NCI-H1417 treated with DMSO at 0.1 percent for 48 hours (cell line): ENCODE data around the gene ZNG1A.
"Not testable (repeated sequence)": the region's sequence is repeated elsewhere in the genome, so short reads cannot be mapped to it uniquely, and the experiment has no call there.

ENCODE experiments used
- DNase-seq: peaks from one replicate; lab custom pipeline; 2025; lab: John Stamatoyannopoulos, UW

ZNG1A gene

GRCh38 chr9:178970-179383, at the start of gene ZNG1A:
Gene ZNG1A, minus strand, starts transcription at chr9:179056. Its CDS starts 87 bp downstream, at chr9:178969.
- not testable (repeated sequence) for DNase-seq

DNA sequence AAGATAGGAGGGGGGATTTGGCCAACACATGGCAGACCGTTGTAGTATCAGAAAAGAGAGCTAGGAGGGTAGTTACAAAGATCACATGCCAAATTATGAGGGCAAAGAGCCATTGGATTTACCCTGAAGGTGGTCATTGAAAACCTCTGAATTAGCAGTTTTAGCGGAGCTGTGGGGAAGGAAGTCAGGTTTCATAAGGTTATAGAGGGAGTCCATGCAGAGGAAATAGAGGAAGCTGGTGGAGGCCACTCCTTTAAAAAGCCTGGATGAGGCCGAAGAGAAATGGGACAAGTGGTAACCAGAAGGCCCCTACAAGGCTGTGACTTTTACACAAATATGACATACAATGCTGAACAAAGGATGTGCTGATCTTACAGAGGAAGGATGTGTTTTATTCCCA, 49.0 kb upstream of the ZNG1A start:
- DNase-seq, result no peak

DNA sequence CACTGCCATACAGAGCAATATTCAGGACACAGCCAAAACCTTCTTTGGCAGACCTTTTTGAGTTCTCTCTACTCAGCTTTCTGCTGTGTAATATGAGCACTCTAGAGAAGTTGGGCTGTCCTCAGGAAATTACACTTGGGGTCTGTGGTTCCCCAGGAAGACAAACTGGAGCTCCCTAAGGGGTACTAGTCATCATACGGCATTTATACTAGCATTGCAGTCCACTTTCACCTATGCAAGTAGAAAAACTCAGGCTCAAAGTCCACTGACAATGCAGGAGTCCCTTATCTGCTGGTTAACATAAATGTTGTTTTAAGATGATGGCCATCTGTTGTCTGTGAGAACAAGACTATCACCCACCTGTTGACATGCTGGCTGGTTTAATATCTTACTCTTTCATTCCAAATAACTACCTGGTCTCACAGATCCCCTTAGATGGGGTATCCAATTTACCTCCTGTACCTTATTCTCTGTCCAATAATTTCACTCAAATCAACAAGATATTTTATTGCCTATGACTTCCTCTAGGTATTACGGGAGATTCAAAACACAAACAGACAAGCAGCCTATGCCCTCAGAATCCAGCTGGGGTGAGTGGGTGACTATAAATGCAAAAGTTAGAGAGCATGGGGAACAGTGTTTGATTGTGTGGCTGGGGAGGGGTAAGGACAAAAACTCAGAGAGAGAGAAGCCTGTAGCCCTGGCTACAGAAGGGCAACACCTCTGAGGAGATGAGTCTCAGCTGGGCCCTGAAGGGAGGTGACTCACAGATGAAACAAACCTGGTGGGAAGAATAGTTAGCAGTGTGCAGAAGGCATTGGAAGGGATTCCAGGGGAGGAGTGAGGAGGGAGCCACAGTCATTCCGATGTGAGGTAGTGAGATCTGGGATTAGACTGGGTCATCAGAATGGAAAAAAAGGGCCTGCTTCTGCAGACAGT, 46.0 kb upstream of the ZNG1A start:
- DNase-seq, result no peak

- no peak for DNase-seq
These were observed 45.2 kb upstream of the ZNG1A start for GRCh38 chr9:224026-224425.

GRCh38 chr9:223152-223551, 44.3 kb upstream of the ZNG1A start:
- DNase-seq, result no peak

DNA sequence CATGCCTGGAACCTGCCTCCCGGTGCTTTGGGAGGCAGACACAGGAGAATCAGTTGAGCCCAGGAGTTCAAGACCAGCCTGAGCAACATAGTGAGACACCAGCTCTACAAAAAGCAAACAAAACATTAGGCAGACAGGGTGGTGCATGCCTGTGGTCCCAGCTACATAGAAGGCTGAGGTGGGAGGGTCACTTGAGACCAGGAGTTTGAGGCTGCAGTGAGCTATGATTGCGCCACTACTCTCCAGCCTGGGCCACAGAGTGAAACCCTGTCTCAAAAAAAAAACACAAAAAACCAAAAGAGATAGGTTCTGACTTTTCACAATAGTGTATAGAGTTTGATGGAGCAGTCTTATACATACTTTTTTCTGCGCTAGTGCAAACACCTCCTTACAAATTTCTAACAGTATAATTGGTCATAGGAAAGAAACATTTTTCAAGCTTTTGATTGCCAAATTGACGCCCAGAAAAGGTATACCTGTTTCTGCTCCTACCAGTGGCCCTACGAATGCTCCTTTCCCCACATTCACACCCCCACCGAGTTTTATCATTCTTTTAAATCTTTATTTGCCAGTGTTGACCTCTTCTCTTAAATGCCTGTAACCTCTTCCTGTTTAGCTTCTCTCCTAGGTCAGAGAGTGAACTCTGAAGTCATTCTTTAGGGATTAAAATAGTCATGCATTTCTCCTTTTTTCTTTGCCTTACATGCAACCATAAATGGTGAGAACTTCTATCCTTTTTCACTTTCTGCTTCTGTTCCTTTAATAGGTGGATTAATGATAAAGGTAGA, 43.3 kb upstream of the ZNG1A start:
- no peak for DNase-seq

GRCh38 chr9:219670-220365, 41.0 kb upstream of the ZNG1A start:
- no peak for DNase-seq

DNA sequence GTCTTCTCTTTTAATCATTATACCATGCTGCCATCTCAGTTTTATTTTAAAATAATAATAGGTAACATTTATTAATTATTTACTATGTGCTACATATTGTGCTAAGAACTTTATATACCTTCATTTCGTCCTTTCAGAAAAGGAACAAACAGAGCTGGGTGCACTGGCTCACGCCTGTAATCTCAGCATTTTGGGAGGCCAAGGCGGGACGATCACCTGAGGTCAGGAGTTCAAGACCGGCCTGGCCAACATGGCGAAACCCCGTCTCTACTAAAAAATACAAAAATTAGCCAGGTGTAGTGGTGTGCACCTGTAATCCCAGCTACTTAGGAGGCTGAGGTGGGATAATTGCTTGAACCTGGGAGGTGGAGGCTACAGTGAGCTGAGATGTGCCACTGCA, 40.2 kb upstream of the ZNG1A start:
- DNase-seq, result not testable (repeated sequence)

GRCh38 chr9:217950-218349, 39.1 kb upstream of the ZNG1A start:
- no peak for DNase-seq

DNA sequence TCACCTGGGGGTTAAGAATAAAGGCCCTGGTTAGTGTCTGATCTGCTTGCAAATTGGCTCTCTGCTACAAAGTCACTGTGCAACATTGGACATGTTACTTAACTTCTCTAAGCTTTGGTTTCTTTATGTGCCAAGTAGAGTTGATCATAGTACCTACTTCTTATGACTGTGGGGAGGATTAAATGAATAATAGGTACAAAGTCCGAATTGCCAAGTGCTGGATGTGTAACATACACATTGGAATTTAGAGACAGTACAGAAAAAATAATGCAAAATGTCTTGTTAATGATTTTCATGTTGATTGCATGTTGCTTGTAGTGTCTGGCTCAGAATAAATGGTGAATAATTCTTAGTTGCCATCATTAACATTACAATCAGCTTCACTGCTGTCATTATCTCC, 38.0 kb upstream of the ZNG1A start:
- no peak for DNase-seq

DNA sequence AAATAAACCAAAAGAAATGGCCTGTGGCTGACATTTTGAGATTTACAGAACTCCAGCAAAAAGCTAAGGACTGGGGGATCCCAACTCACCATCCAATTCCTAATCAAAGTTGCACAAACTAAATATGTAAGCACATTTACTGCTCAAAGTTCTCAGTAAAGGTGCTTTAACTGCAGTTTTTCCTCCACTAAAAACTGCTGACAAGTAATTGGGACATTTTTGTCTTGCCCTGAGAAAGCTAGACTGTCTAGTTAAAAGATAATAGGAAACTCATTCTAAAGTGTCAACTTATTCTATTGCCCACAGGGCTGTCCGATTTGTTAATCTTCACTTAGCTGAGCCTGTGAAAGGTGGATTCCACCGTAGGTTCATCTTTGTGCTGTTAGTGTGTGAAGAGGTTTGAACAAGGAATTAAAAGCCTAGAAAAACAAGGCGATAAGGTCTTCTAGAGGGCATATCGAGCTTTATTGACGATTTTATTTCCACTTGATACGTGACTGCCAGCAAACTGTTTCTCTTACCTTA, 36.8 kb upstream of the ZNG1A start:
- DNase-seq, result no peak

DNA sequence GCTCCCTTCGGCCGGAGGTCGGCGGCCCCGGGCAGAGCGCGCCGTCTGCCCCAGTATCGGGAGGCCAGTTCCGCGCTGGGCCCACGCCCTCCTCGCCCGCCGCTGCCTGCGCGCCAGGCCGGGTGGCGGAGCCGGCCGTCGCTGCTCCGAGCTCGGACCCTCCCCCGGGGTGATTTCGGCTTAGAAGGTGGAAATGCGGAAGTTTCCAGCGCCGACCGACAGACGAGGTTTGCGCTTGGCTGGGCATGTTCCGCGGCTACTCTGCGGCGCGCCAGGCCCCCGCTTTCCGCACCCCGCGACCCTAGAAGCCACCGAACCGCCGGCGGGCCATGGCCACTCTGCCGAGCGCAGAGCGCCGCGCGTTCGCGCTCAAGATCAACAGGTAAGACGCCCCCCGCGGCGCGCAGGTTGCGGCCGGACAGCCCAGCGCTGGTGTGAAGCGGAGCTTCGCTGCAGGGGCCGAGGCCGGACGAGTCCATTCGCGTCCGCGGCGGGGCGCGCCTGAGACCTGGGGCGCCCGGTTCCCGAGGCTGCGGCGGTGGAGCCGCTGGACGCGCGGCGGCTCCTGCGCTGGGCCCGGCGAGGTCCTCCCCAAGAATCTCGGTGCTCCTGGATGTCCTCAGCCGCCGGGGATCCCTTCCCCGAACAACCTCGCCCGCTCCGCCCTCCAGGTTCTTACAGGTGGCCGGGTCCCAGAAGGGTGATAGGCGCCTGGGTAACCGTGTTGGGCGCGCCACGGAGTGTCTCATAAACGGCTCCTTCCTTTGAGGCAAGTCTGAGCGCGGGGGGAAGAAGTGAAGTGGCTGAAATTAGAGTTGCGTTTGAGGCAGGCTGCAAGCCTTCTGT, 36.0 kb upstream of the ZNG1A start, which contains the start of gene DOCK8:
Gene DOCK8, plus strand, starts transcription at position 218 of the 846 bp plus-strand sequence. Its CDS starts 112 bp downstream, at position 330.
- no peak for DNase-seq

- no peak for DNase-seq
These were observed 35.4 kb upstream of the ZNG1A start for GRCh38 chr9:214351-214647.

DNA sequence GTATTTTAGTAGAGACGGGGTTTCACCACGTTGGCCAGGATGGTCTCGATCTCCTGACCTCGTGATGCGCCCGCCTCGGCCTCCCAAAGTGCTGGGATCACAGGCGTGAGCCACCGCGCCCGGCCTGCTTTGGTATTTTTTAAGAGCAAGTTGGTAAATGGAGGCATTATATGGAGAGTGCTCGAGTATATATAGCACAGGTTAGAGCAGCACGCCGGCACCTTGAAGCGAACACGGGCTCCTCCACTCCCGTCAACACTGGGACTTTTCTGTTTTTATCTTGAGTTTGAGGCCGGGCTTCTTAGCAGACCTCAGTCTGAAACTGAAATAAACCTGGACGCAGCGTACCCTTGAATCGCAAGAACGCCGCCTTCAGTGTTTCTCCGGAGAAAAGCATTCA, 35.0 kb upstream of the ZNG1A start:
- not testable (repeated sequence) for DNase-seq

DNA sequence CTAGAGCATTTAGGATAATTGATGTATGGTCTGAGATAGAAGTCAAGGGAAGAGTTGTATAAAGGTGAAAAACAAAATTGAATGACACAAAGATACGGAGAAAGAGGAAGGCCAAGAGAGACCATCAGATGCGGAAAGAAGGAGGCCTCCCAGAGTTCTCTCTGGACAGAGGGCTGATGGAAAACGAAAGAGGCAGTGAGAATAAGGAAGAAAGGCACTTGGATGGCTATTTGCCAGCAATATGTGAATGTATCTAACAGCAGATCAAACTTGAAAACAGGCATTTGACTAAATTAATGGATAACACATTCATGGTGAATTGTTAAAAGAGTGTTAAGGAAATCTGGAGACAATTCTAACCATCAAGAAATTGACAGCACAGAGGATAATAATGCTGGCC, 33.4 kb upstream of the ZNG1A start:
- no peak for DNase-seq

- no peak for DNase-seq
These were observed 32.7 kb upstream of the ZNG1A start for GRCh38 chr9:211557-211956.

DNA sequence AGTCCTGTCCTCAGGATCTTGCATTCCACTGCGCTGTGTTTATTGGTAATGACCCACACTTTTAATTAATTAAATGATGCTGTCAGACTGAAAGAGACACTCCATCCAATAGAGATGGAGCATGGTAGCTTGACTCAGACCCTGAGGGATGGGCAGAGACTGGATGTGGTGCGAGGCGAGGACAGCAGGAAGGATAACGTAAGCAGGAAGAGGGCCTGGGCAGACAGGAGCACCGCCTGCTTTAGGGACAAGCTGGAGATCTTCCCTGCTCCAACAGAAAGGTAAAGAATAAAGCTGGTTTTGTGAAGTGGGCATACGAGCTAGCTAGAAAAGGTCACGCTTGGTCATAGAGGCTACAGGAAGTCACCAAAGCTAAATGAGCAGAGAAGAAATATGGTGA, 32.2 kb upstream of the ZNG1A start:
- no peak for DNase-seq

DNA sequence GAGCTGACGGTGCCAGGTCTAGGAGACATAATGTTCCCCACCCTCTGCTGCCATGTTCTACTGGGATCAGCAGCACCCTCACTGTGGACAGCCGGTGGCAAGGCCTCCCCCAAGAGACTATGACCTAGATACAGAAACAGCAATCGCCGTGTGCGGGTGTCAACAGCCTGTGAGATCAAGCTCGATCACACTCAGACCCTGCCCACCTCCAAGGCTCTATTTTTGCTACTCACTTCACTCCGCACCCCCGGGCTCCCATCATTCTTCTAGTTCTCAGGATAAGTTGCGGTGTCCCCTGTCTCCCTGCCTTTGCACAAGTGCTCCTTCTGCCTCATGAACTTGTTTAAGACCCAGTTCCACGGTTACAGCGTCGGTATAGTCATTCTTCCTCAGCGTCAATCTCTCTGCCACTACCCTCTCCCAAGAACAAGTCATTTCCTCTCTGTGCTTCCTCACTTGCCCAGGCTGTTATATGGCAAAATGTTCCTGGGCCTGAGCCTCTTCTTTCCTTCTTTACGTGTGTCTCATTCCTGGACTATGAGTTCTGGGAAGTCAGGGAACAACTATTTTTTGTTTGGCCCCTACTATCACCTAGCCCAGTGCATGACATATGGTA, 30.4 kb upstream of the ZNG1A start:
- no peak for DNase-seq

DNA sequence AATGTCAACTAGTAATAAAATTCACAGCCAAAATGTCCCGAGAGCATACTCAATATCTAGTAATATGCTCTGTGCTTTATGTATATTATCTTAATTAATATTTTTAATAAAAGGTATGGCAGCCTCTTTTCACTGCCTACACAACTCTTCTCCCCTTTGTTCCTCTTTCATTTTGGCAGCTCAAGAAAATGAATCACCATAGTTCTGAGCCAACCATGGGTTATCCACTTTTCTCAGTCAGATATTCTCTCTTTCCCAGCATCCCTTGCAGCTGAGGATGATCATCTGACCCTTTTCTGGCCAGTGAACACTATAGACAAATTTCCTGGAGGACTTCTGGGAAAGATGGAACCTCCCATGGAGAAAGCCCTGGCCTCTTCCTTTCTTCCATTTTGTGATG, 27.6 kb upstream of the ZNG1A start:
- DNase-seq, result no peak

DNA sequence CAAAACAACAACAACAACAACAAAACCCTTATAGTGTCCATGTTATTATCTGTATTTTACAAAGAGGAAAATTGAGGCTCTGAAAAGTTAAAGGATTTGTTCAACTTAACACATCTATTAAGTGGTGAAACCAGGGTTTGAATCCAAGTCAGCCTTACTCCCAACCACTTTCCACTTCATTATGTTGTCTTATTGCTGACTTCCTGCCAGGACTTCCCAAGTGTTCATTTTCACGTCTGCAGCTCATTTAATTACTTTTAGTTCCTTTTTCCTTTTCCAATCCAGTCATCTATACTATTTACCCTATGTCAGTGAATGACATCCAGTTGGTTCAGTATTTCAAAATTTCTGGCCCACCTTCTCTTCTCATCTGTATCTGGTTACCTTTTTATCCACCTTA, 20.7 kb upstream of the ZNG1A start:
- DNase-seq, result not testable (repeated sequence)
